Brain microvascular endothelial cell (primary cell): Measurements from ENCODE around the gene NTMT2.

Experiments used
- DNase-seq: peaks from one replicate; pipeline ENCODE4 v3.0.0-alpha.2; 2020
- H3K27ac ChIP-seq: fragments of 250-450 bp; sonication (Bioruptor Pico); 2 replicates; pipeline ENCODE4 v1.5.1; 2020; ENCODE audit warnings: mild to moderate bottlenecking, moderate library complexity
- H3K27me3 ChIP-seq: fragments of 250-450 bp; sonication (Bioruptor Pico); replicated peaks from 2 replicates; pipeline ENCODE4 v1.5.1; 2020; ENCODE audit warnings: mild to moderate bottlenecking
- H3K36me3 ChIP-seq: fragments of 250-450 bp; sonication (Bioruptor Pico); replicated peaks from 2 replicates; pipeline ENCODE4 v1.5.1; 2020; ENCODE audit warnings: mild to moderate bottlenecking
- H3K4me3 ChIP-seq: 2 replicates; pipeline ENCODE4 v1.5.1; 2011; ENCODE audit warnings: low read depth, mild to moderate bottlenecking, control low read depth, low read length, moderate library complexity
- CTCF ChIP-seq: IDR thresholded peaks from 2 replicates; pipeline ENCODE4 v1.5.1; 2011; ENCODE audit warnings: low read depth, mild to moderate bottlenecking, moderate library complexity, low read length, control low read depth, inconsistent platforms; ENCODE audit errors: missing control alignments
- in situ Hi-C: cut with HindIII; loops from 2 replicates; pipeline ENCODE4 v1.10.0; 2017; ENCODE audit warnings: low sequenced_read_pairs, low pct_ligation_motif_present

The NTMT2 gene

DNA sequence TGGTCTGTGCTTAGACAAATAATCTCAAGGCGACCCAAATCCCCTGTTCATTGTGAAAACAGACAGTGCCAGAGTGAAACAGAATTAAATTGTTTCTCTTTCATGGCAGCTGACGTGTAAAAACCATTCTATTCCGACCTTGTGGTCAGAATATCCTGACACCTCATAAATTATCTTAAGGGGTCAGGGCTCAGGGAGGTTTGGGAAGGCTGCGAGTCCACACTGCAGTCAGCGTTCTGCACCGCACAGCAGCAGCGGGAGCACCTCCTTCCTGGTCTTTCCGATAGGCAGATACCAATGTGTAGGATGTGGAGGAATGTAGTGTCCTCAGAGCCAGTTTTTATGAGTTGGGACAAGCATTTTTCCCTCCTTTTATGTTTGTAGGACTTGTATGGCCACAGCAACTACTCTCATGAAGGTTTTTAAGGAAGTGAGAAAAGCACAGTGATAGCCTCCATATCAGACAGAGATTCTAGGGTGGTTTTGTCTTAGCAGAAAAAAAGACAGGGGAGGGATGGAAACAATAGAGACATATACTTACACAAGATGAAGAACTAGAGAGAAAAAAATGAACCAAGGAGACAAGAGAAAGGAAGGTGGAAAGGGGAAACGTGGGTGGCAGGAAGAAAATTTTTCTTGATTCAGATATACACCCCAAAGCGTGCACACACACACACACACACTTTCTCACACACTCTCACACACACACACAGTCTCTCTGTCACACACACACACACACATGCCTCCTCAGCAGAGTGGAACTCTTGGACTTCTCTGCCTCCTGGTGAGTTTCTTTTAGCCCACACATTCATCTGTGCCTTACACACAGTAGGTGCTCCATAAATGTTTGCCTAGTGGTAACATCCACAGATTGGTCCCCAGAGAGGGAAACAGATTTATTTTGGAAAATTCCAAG is 68.6 kb downstream of the NTMT2 start:
- Histone ChIP-seq H3K4me3 (no peak overlapping the region), H3K36me3 (no peaks in the 10 kb centered on the region), H3K27ac (no peak overlapping the region), H3K27me3 (no peaks in the 10 kb centered on the region)
- in situ Hi-C loops: no loop called here
- no peak for TF ChIP-seq CTCF
- no peak for DNase-seq

GRCh38 chr1:170215072-170215885 is 69.5 kb downstream of the NTMT2 start:
- no peaks in the 10 kb centered on the region for H3K27me3 ChIP-seq
- TF ChIP-seq CTCF: no peak
- H3K27ac ChIP-seq: no peak overlapping the region
- no peak overlapping the region for H3K4me3 ChIP-seq
- no peak for DNase-seq
- in situ Hi-C loops: no loop called here
- no peaks in the 10 kb centered on the region for H3K36me3 ChIP-seq

DNA sequence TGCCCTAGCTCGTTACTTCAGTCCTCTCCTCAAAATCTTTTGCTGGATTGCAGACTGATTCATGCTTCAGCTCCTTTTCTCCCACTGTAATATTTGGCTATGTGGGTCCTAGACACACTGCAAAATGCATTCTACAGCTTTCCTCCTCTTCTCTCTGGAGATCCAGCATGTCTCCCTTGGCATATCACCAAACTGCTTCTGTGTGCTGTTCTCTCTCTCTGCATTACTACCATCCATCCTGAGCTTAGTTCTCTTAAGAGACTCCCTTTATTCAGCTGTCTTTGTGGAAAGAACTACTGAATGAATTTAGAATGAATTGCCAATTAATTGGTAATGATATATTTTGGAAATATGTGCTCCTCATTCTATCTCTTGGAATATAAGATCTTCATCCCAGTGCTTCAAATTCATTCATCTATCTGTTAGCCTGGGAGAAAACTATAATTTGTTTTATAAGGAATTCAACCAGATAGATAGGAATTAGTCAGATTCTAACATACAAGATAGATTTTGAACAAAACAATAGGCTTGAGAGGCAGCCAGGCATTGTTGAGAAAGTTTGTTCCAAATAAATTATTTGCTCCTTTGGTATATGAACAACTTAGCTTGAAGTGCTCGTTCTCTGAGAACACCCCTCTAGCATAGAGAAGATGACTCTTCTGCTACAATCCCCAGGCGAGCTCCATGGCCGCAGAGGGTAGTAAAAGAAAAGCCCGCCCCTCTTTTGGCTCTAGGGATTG is 71.9 kb downstream of the NTMT2 start:
- in situ Hi-C loops: no loop called here
- Histone ChIP-seq H3K36me3 (no peaks in the 10 kb centered on the region), H3K27ac (no peak overlapping the region), H3K4me3 (no peak overlapping the region), H3K27me3 (no peaks in the 10 kb centered on the region)
- no peak for TF ChIP-seq CTCF
- DNase-seq: no peak

DNA sequence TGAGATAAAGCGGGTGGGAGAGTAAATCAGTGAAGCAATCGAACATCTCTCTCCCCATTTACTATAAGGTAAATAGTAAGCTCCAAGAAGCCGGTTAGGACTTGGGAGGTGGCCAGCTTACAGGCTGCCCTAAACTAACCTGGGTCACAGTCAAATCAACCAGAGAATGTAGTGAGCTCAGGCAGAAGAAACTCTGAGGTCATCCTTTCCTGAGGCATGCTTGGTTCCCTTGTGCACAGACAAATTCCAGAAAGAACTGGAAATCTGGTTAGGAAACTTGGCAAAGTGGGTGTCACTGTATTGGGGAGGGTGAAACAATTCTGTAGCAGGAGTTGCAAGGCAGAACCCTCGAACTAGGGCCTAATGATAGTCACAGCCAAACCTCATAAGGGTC is 72.5 kb downstream of the NTMT2 start:
- no peak for TF ChIP-seq CTCF
- H3K36me3 ChIP-seq: no peaks in the 10 kb centered on the region
- no peak for DNase-seq
- H3K4me3 ChIP-seq: no peak overlapping the region
- in situ Hi-C loops: no loop called here
- no peaks in the 10 kb centered on the region for H3K27me3 ChIP-seq
- H3K27ac ChIP-seq: no peak overlapping the region
